GM21786 (cell line): ENCODE measurements around the gene ANKRD34A.

ENCODE experiments used
- ATAC-seq: cut with Tn5 transposase; IDR thresholded peaks from one replicate; pipeline ENCODE4 v1.9.1; 2021; ENCODE audit not compliant: unreplicated experiment

ANKRD34A gene

GRCh38 chr1:145974721-145975120, 10.3 kb upstream of the ANKRD34A start:
- ATAC-seq: no peak

GRCh38 chr1:145972580-145972979, 8.2 kb upstream of the ANKRD34A start:
- no peak for ATAC-seq

- ATAC-seq: no peak
These were observed 2.9 kb upstream of the ANKRD34A start for GRCh38 chr1:145967288-145967687.

GRCh38 chr1:145965119-145965744, 857 bp upstream of the ANKRD34A start:
- no peak for ATAC-seq

- no peak for ATAC-seq
These were observed 933 bp downstream of the ANKRD34A start for GRCh38 chr1:145963265-145964019.

- ATAC-seq: no peak
These were observed 1.9 kb downstream of the ANKRD34A start for GRCh38 chr1:145962157-145963102.

- no peak for ATAC-seq
These were observed 2.8 kb downstream of the ANKRD34A start for GRCh38 chr1:145961425-145962156.

- no peak for ATAC-seq
These were observed 3.3 kb downstream of the ANKRD34A start for GRCh38 chr1:145961109-145961424.

- no peak for ATAC-seq
These were observed 3.8 kb downstream of the ANKRD34A start for GRCh38 chr1:145960468-145961108.

- ATAC-seq: no peak
These were observed 4.4 kb downstream of the ANKRD34A start for GRCh38 chr1:145959957-145960467.

GRCh38 chr1:145959333-145959732, 5.0 kb downstream of the ANKRD34A start:
- no peak for ATAC-seq

GRCh38 chr1:145958734-145959133, 5.6 kb downstream of the ANKRD34A start:
- no peak for ATAC-seq

- ATAC-seq: peak; percentile 92
These were observed 6.7 kb downstream of the ANKRD34A start, which contains the start of gene LIX1L for GRCh38 chr1:145957443-145958319. TSS of gene LIX1L (minus strand) at chr1:145958017. CDS start at chr1:145957927, 90 bp downstream.

- no peak for ATAC-seq
These were observed 7.5 kb downstream of the ANKRD34A start for GRCh38 chr1:145956781-145957442.

- no peak for ATAC-seq
These were observed 8.0 kb downstream of the ANKRD34A start for GRCh38 chr1:145956361-145956760.

GRCh38 chr1:145955436-145955835, 8.9 kb downstream of the ANKRD34A start:
- no peak for ATAC-seq

GRCh38 chr1:145953861-145954260, 10.5 kb downstream of the ANKRD34A start:
- no peak for ATAC-seq

- ATAC-seq: no peak
These were observed 11.5 kb downstream of the ANKRD34A start for GRCh38 chr1:145952903-145953302.

GRCh38 chr1:145951526-145951925, 12.8 kb downstream of the ANKRD34A start:
- ATAC-seq: no peak
